Esophagus muscularis mucosa (tissue), 3 donors: ENCODE data around the gene MAP2K5.

Source experiments
- CTCF ChIP-seq, 3 experiments: fragments of 200-600 bp in 2 of 3; fragments of 450-650 bp in 1 of 3; sonication (generic) in 2 of 3; IDR thresholded peaks; one replicate each; pipeline ENCODE4 v1.5.1; 2017 to 2019; ENCODE audit warnings: antibody characterized with exemption in 3 of 3, mild to moderate bottlenecking in 2 of 3, moderate library complexity in 1 of 3
- POLR2AphosphoS5 ChIP-seq, 2 donors: sonication (generic); formaldehyde crosslinking; IDR thresholded peaks; one replicate each; pipeline ENCODE4 v1.6.1; 2017; ENCODE audit warnings: antibody characterized with exemption in 2 of 2

GRCh38 chr15:67854358-67854757, 311.9 kb downstream of the MAP2K5 start:
- no peak for TF ChIP-seq POLR2AphosphoS5 (IDR thresholded peaks at IDR 0.05)
- TF ChIP-seq CTCF (IDR thresholded peaks at IDR 0.05), result no peak
